H9 (cell line): ENCODE results near the gene GSN. TPM values are rescaled to one million over a fixed set of nuclear protein-coding genes. Genes with fewer than 3 reads are reported as not detected.

ENCODE experiments used
- DNase-seq: peaks from one replicate; pipeline ENCODE4 v3.0.0-alpha.2; 2017
- H2AFZ ChIP-seq: one replicate; pipeline ENCODE4 v1.6.1; 2013; ENCODE audit warnings: mild to moderate bottlenecking, low read length, control low read depth, moderate library complexity
- H2AK5ac ChIP-seq: 2 replicates; pipeline ENCODE4 v1.6.1; 2013; ENCODE audit warnings: low read length, control low read depth, mixed read lengths; ENCODE audit not compliant: insufficient read length
- H2BK120ac ChIP-seq: one replicate; pipeline ENCODE4 v1.6.1; 2013; ENCODE audit warnings: low read depth, mild to moderate bottlenecking, low read length, control low read depth, inconsistent platforms; ENCODE audit not compliant: poor library complexity, severe bottlenecking
- H2BK12ac ChIP-seq: 2 replicates; pipeline ENCODE4 v1.6.1; 2013; ENCODE audit warnings: low read length, control low read depth, mixed read lengths, low read depth; ENCODE audit not compliant: insufficient read length
- H2BK15ac ChIP-seq: 2 replicates; pipeline ENCODE4 v1.6.1; 2013; ENCODE audit warnings: low read depth, low read length, control low read depth
- H2BK20ac ChIP-seq: one replicate; pipeline ENCODE4 v1.6.1; 2013; ENCODE audit warnings: low read depth, mild to moderate bottlenecking, low read length, control low read depth, inconsistent platforms; ENCODE audit not compliant: poor library complexity, severe bottlenecking
- H2BK5ac ChIP-seq: 2 replicates; pipeline ENCODE4 v1.6.1; 2013; ENCODE audit warnings: low read length, control low read depth, mixed read lengths; ENCODE audit not compliant: insufficient read length
- H3K14ac ChIP-seq: 2 replicates; pipeline ENCODE4 v1.6.1; 2013; ENCODE audit warnings: low read length, control low read depth; ENCODE audit not compliant: insufficient read depth
- H3K18ac ChIP-seq: 2 replicates; pipeline ENCODE4 v1.6.1; 2013; ENCODE audit warnings: low read depth, mild to moderate bottlenecking, mixed read lengths, low read length, control low read depth; ENCODE audit not compliant: insufficient read length
- H3K23ac ChIP-seq: 2 replicates; pipeline ENCODE4 v1.6.1; 2013; ENCODE audit warnings: low read length, control low read depth, mixed read lengths, low read depth; ENCODE audit not compliant: insufficient read length
- H3K23me2 ChIP-seq: 2 replicates; pipeline ENCODE4 v1.6.1; 2013; ENCODE audit warnings: low read depth, mild to moderate bottlenecking, mixed read lengths, low read length, control low read depth; ENCODE audit not compliant: insufficient read length, poor library complexity, severe bottlenecking
- H3K27ac ChIP-seq: 2 replicates; pipeline ENCODE4 v1.5.1; 2013; ENCODE audit warnings: low read length, control low read depth, mixed read lengths, low read depth; ENCODE audit not compliant: insufficient read length
- H3K27me3 ChIP-seq: 2 replicates; pipeline ENCODE4 v1.6.1; 2013; ENCODE audit warnings: low read length, control low read depth, inconsistent platforms; ENCODE audit not compliant: insufficient read depth
- H3K4ac ChIP-seq: 2 replicates; pipeline ENCODE4 v1.6.1; 2013; ENCODE audit warnings: low read depth, mild to moderate bottlenecking, control low read depth, inconsistent platforms, low read length, moderate library complexity
- H3K4me1 ChIP-seq: 2 replicates; pipeline ENCODE4 v1.6.1; 2013; ENCODE audit warnings: low read length, control low read depth, inconsistent platforms; ENCODE audit not compliant: insufficient read depth
- H3K4me2 ChIP-seq: 2 replicates; pipeline ENCODE4 v1.6.1; 2013; ENCODE audit warnings: low read length, control low read depth, mixed read lengths; ENCODE audit not compliant: insufficient read length, insufficient read depth
- H3K56ac ChIP-seq: 2 replicates; pipeline ENCODE4 v1.6.1; 2013; ENCODE audit warnings: low read depth, mild to moderate bottlenecking, mixed read lengths, low read length, control low read depth; ENCODE audit not compliant: insufficient read length
- H3K79me1 ChIP-seq: 2 replicates; pipeline ENCODE4 v1.6.1; 2013; ENCODE audit warnings: low read depth, mild to moderate bottlenecking, moderate library complexity, low read length, control low read depth, inconsistent platforms; ENCODE audit not compliant: insufficient read depth, poor library complexity, severe bottlenecking
- H3K79me2 ChIP-seq: 2 replicates; pipeline ENCODE4 v1.6.1; 2013; ENCODE audit warnings: low read length, control low read depth, inconsistent platforms; ENCODE audit not compliant: insufficient read depth
- H3K9ac ChIP-seq: 2 replicates; pipeline ENCODE4 v1.6.1; 2013; ENCODE audit warnings: low read length, control low read depth, mixed read lengths; ENCODE audit not compliant: insufficient read length; ENCODE audit errors: extremely low read depth
- H3K9me3 ChIP-seq: one replicate; pipeline ENCODE4 v1.6.1; 2013; ENCODE audit warnings: low read depth, low read length, inconsistent platforms; ENCODE audit not compliant: control insufficient read depth
- H3T11ph ChIP-seq: one replicate; pipeline ENCODE4 v1.6.1; 2013; ENCODE audit warnings: mild to moderate bottlenecking, low read length, control low read depth, inconsistent platforms
- H4K20me1 ChIP-seq: one replicate; pipeline ENCODE4 v1.6.1; 2013; ENCODE audit not compliant: control insufficient read depth, insufficient read length, insufficient read depth
- H4K5ac ChIP-seq: 2 replicates; pipeline ENCODE4 v1.6.1; 2013; ENCODE audit warnings: low read depth, mild to moderate bottlenecking, mixed read lengths, low read length, control low read depth; ENCODE audit not compliant: insufficient read length
- H4K8ac ChIP-seq: replicated peaks from 2 replicates; pipeline ENCODE4 v1.6.1; 2013; ENCODE audit warnings: low read length, control low read depth, mixed read lengths, low read depth; ENCODE audit not compliant: insufficient read length
- H4K91ac ChIP-seq: 2 replicates; pipeline ENCODE4 v1.6.1; 2013; ENCODE audit warnings: low read depth, mild to moderate bottlenecking, moderate library complexity, mixed read lengths, low read length, control low read depth; ENCODE audit not compliant: insufficient read length
- H3K27ac Mint-ChIP-seq, 3 experiments: 2 replicates in 2 of 3; 3 replicates in 1 of 3; pipeline ENCODE4 v1.8.0; 2020 to 2021; ENCODE audit warnings: mixed read lengths in 3 of 3, mild to moderate bottlenecking in 1 of 3, moderate library complexity in 1 of 3
- H3K27me3 Mint-ChIP-seq: 2 replicates; pipeline ENCODE4 v1.8.0; 2021; ENCODE audit warnings: low read depth, mild to moderate bottlenecking, moderate library complexity, mixed read lengths
- H3K36me3 Mint-ChIP-seq, 3 experiments: 2 replicates in 2 of 3; 3 replicates in 1 of 3; pipeline ENCODE4 v1.8.0; 2020 to 2021; ENCODE audit warnings: low read depth in 3 of 3, mixed read lengths in 3 of 3; ENCODE audit not compliant: insufficient read depth in 1 of 3
- H3K4me1 Mint-ChIP-seq, 2 experiments: 2 replicates each; pipeline ENCODE4 v1.8.0; 2020; ENCODE audit warnings: mixed read lengths in 2 of 2
- H3K4me3 Mint-ChIP-seq, 2 experiments: 2 replicates in 1 of 2; 3 replicates in 1 of 2; pipeline ENCODE4 v1.8.0; 2020 to 2021; ENCODE audit warnings: mild to moderate bottlenecking in 2 of 2, mixed read lengths in 2 of 2, moderate library complexity in 1 of 2
- H3K9me3 Mint-ChIP-seq, 2 experiments: 2 replicates in 1 of 2; 3 replicates in 1 of 2; pipeline ENCODE4 v1.8.0; 2020; ENCODE audit warnings: mild to moderate bottlenecking in 2 of 2, mixed read lengths in 2 of 2, moderate library complexity in 1 of 2
- WGBS: extraction: QIAGEN DNeasy Blood & Tissue Kit; methylation state at CpG from one replicate; pipeline ENCODE4 v1.1.7; 2013; ENCODE audit warnings: missing lambda C conversion rate, low lambda C conversion rate, mixed read lengths; ENCODE audit not compliant: insufficient read length; ENCODE audit errors: extremely low coverage; 5-methylcytosine and 5-hydroxymethylcytosine counted together
- total RNA-seq: library from RNA; stranded (reverse); gene quantifications from 2 replicates; pipeline ENCODE4 v1.2.1, GENCODE V29; 2021
- TF ChIP-seq, protein P1 (sequence below): fragments of 200-600 bp; sonication (generic); conservative IDR thresholded peaks from 3 replicates; pipeline ENCODE4 v1.8.0; 2021; ENCODE audit warnings: antibody characterized with exemption, mild to moderate bottlenecking

Gene GSN
- total RNA-seq, 1 experiment from 2014 or later: 14.9 TPM

GRCh38 chr9:121272401-121272948 lies 4.5 kb downstream of the GSN start:
- no peaks in the 10 kb centered on the region for H3K9me3 Mint-ChIP-seq
- no peak overlapping the region for H3K27ac Mint-ChIP-seq
- peaks cover 19% of the 10 kb centered on the region for H3K23me2 ChIP-seq
- no peak for DNase-seq
- no CpG with 5 or more reads among the region's 6 CpGs for WGBS
- no peak overlapping the region for H3K4me2 ChIP-seq
- no peak overlapping the region for H3K4me3 Mint-ChIP-seq
- H2AFZ ChIP-seq: no peak overlapping the region
- H3T11ph ChIP-seq: no peak overlapping the region
- peaks cover 0 to 2% (median 0%) of the 10 kb centered on the region in 3 experiments; a peak in 1 of 7 replicates for H3K36me3 Mint-ChIP-seq
- H3K79me1 ChIP-seq: no peaks in the 10 kb centered on the region
- H3K4me1 ChIP-seq: peaks cover 4% of the 10 kb centered on the region; the same call in 1 of the 2 replicates
- no peak overlapping the region for H4K5ac ChIP-seq
- no peaks in the 10 kb centered on the region for H3K79me2 ChIP-seq
- H4K8ac ChIP-seq: no peak overlapping the region
- no peak overlapping the region for H2AK5ac ChIP-seq
- no peak overlapping the region for H3K27ac ChIP-seq
- H2BK15ac ChIP-seq: no peak overlapping the region
- peaks cover 7% of the 10 kb centered on the region; the same call in 1 of the 2 replicates for H3K27me3 ChIP-seq
- H3K9me3 ChIP-seq: no peaks in the 10 kb centered on the region
- no peak overlapping the region for H3K9ac ChIP-seq
- H4K20me1 ChIP-seq: no peaks in the 10 kb centered on the region
- H3K4me1 Mint-ChIP-seq: peaks cover 19 to 31% of the 10 kb centered on the region in 2 experiments
- H3K4ac ChIP-seq: no peak overlapping the region
- H2BK12ac ChIP-seq: no peak overlapping the region
- no peak overlapping the region; the same call in 1 of the 2 replicates for H3K14ac ChIP-seq
- no peak overlapping the region for H2BK120ac ChIP-seq
- no peak overlapping the region for H4K91ac ChIP-seq
- H3K27me3 Mint-ChIP-seq: peaks cover 87% of the 10 kb centered on the region
- H3K56ac ChIP-seq: no peak overlapping the region
- no peak overlapping the region for H2BK20ac ChIP-seq
- H2BK5ac ChIP-seq: no peak overlapping the region
- H3K18ac ChIP-seq: no peak overlapping the region
- TF ChIP-seq, protein P1, sequence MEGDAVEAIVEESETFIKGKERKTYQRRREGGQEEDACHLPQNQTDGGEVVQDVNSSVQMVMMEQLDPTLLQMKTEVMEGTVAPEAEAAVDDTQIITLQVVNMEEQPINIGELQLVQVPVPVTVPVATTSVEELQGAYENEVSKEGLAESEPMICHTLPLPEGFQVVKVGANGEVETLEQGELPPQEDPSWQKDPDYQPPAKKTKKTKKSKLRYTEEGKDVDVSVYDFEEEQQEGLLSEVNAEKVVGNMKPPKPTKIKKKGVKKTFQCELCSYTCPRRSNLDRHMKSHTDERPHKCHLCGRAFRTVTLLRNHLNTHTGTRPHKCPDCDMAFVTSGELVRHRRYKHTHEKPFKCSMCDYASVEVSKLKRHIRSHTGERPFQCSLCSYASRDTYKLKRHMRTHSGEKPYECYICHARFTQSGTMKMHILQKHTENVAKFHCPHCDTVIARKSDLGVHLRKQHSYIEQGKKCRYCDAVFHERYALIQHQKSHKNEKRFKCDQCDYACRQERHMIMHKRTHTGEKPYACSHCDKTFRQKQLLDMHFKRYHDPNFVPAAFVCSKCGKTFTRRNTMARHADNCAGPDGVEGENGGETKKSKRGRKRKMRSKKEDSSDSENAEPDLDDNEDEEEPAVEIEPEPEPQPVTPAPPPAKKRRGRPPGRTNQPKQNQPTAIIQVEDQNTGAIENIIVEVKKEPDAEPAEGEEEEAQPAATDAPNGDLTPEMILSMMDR: no peak
- no peak overlapping the region for H3K23ac ChIP-seq
